ENCODE measurements around the gene MED29.

Gene MED29

DNA sequence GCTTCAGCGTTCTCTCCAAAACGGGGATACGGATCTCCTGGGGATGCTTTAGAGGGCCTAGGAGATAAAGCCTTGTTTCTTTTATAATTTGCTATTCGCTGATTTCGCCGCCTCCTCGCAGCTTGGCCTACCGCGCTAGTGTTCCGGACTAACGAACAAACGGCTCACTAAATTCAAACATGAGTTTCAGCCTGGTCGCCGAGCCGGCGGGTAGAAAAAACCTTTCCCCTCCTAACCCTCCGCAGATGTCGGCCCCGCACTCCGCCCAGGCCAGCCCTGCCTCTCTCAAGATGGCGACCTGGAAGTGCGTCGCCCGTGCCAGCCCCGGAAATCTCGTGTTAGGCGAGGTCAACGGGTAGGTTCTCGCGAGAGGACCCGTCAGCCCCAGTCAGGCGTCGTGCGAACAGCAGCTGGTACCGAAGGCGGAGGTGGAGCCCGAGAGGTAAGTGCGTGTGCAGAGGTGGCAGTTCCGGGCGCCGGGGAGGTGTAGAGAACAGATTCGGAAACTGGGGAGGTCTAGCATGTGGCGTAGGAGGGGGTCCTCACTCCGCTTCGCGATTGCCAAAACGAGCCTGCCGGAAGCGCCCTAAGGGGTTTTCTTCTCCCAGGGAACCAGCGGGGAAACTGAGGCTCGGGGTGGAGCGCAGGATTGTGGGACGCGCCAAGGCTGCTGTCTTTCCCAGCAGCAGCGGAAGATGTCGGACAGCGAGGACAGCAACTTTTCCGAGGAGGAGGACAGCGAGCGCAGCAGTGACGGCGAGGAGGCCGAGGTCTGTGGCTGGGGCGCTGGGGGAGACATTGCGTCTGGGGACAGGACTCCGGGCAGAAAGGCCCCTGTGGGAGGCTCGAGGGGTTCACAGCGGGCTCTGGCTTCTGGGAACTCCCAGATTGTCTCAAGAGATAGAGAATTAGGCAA, 54.3 kb downstream of the MED29 start, which contains the start of gene SUPT5H:
TSS of gene SUPT5H (plus strand) at position 387 of the 916 bp plus-strand sequence. CDS start at position 696, 309 bp downstream.
- TF ChIP-seq CTCF (conservative IDR thresholded peaks at IDR 0.05), result no peak
- peak within 1 kb of the TSS; percentile 95 for H3K27ac ChIP-seq

GRCh38 chr19:39446365-39447084, 55.3 kb downstream of the MED29 start:
- peak overlapping the region; percentile 95 for H3K27ac ChIP-seq
- TF ChIP-seq CTCF (conservative IDR thresholded peaks at IDR 0.05), result no peak

DNA sequence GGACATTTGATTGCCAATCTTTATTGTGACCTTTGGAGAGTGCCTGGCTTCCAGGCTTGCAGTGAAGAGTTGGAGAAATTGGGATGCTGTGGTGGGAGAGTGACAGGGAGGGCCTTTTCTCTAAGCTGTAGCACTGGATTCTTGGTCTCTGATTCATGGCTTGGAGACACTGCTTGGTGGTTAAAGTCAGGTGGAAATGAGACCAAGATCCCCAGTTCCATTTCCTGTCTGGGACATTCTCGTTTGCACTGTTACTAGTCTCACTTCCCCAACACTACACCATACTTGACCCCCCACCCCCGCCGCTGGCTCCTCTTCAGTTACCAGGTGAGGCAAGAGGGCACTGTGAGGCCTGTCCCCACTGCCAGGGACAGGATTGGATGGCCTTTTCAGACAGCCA, 57.1 kb downstream of the MED29 start:
- no peak for TF ChIP-seq CTCF (conservative IDR thresholded peaks at IDR 0.05)
- peak overlapping the region; percentile 95 for H3K27ac ChIP-seq

GRCh38 chr19:39449116-39449797, 58.1 kb downstream of the MED29 start:
- no peak for TF ChIP-seq CTCF (conservative IDR thresholded peaks at IDR 0.05)
- no peak overlapping the region for H3K27ac ChIP-seq

All from VCaP (cell line).